Activated T-helper 1 cell treated with anti-CD3 and anti-CD28 coated beads, Interleukin-2, amount 50 U/mL, for 16 hours (primary cell): Measurements from ENCODE around the gene DYNLT4.
"Not testable (repeated sequence)": the region's sequence is repeated elsewhere in the genome, so short reads cannot be mapped to it uniquely, and the experiment has no call there.

Experiments
- DNase-seq, 2 donors: peaks; one replicate each; pipeline ENCODE4 v3.0.0-alpha.2; 2020; ENCODE audit warnings: low read depth in 1 of 2, low spot score in 1 of 2

The DYNLT4 gene

GRCh38 chr1:44810101-44810761 lies 3.1 kb upstream of the DYNLT4 start:
- no peak for DNase-seq

GRCh38 chr1:44808938-44809917 lies 2.1 kb upstream of the DYNLT4 start:
- peak; percentile 68 to 75 for DNase-seq

GRCh38 chr1:44808063-44808937 lies 1.1 kb upstream of the DYNLT4 start, which contains the start of gene BTBD19:
Gene BTBD19 (plus strand): TSS chr1:44808523. CDS start chr1:44808821, 298 bp downstream.
- peak in 1 of 2 donors; percentile 69 for DNase-seq

- peak; percentile 75 to 90 for DNase-seq
Observed at GRCh38 chr1:44807364-44808062, 362 bp upstream of the DYNLT4 start.

- DNase-seq = no peak
Observed at GRCh38 chr1:44806025-44806703, 987 bp downstream of the DYNLT4 start.

- DNase-seq = no peak
Observed at GRCh38 chr1:44805311-44806024, 1.7 kb downstream of the DYNLT4 start.

- no peak for DNase-seq
Observed at GRCh38 chr1:44803312-44804095, 3.6 kb downstream of the DYNLT4 start.

GRCh38 chr1:44803062-44803311 lies 4.2 kb downstream of the DYNLT4 start:
- DNase-seq = no peak

- DNase-seq = no peak
Observed at GRCh38 chr1:44802306-44803061, 4.7 kb downstream of the DYNLT4 start.

- no peak for DNase-seq
Observed at GRCh38 chr1:44801491-44802305, 5.5 kb downstream of the DYNLT4 start.

- DNase-seq = peak; percentile 96 to 98
Observed at GRCh38 chr1:44799770-44800584, 7.2 kb downstream of the DYNLT4 start, which contains the start of gene PLK3. Gene PLK3 (plus strand): TSS chr1:44800377. CDS start chr1:44800464, 87 bp downstream.

- DNase-seq = no peak
Observed at GRCh38 chr1:44798481-44799365, 8.4 kb downstream of the DYNLT4 start.

GRCh38 chr1:44797886-44798285 lies 9.3 kb downstream of the DYNLT4 start:
- DNase-seq = not testable (repeated sequence)

- DNase-seq = no peak
Observed at GRCh38 chr1:44792736-44793502, 14.2 kb downstream of the DYNLT4 start.
